Measurements from ENCODE around the gene CTNNBL1. TPM values are rescaled to one million over a fixed set of nuclear protein-coding genes. Genes with fewer than 3 reads are reported as not detected.

The CTNNBL1 gene
- total and polyA plus RNA-seq, 12 donors: 42.2 to 104 (median 52.0) TPM

DNA sequence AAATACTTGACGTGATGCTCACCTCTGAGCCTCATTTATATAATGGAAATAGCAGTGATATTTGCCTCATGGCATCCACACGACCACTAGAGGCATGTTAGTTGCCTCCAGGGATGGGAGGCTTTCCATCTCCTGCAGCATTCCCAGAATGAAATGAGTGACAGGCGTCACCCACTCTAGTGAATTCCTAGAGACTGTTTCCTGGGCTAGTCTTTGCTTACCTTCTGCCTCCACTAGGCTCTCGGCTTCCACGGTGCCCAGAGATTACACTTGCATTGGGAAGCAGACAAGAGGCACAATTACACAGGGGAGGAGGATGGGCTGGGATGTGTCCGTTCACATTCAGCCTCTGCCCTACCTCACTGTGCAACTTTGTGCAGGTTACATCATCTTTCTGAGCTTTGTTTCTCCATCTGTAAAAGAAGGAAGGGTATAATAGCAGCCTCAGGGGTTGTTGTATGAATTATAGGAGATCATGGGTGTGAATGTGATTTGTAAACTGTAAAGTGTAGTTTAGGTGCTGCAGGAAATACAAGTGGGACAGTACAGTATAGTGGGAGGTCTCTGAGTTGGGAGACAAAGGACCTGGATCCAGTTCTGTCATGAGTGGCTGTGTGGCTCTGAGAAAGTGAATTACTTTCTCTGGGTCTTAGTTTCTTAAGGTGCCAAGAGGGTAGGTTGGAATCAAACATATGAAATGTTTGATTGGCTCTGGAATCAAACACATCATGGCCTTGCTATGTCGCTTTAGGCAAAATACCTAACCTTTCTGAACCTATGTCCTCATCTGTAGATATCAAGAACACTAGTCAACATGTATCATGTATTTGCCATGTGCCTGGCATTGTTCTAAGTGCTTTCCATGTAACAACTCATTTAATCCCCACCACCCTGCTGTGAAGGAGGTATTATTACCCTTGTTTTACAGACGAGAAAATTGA, 205.5 kb downstream of the CTNNBL1 start:
- no peaks in the 10 kb centered on the region for H3K9me3 ChIP-seq
- H3K36me3 ChIP-seq: no peaks in the 10 kb centered on the region
- intact Hi-C loops (cut with DNase I): loop anchor here in 7 of 10 donors (5.0 to 10.0 kb wide), 9 partner anchors 65 to 335 kb away; no protein-coding TSS in a partner anchor
- WGBS, 2 donors: 61 to 63% methylated on average over 8 of the region's 8 CpGs
- TF ChIP-seq, protein P1, sequence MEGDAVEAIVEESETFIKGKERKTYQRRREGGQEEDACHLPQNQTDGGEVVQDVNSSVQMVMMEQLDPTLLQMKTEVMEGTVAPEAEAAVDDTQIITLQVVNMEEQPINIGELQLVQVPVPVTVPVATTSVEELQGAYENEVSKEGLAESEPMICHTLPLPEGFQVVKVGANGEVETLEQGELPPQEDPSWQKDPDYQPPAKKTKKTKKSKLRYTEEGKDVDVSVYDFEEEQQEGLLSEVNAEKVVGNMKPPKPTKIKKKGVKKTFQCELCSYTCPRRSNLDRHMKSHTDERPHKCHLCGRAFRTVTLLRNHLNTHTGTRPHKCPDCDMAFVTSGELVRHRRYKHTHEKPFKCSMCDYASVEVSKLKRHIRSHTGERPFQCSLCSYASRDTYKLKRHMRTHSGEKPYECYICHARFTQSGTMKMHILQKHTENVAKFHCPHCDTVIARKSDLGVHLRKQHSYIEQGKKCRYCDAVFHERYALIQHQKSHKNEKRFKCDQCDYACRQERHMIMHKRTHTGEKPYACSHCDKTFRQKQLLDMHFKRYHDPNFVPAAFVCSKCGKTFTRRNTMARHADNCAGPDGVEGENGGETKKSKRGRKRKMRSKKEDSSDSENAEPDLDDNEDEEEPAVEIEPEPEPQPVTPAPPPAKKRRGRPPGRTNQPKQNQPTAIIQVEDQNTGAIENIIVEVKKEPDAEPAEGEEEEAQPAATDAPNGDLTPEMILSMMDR (IDR thresholded peaks at IDR 0.05): no peak
- ATAC-seq (no peak), DNase-seq (no peak)
- H3K4me3 ChIP-seq: no peak overlapping the region
- H3K4me1 ChIP-seq: peaks cover 3 to 29% (median 12%) of the 10 kb centered on the region in 9 donors
- H3K27me3 ChIP-seq: peaks cover 9 to 52% (median 41%) of the 10 kb centered on the region in 7 donors
- H3K27ac ChIP-seq: no peak overlapping the region

DNA sequence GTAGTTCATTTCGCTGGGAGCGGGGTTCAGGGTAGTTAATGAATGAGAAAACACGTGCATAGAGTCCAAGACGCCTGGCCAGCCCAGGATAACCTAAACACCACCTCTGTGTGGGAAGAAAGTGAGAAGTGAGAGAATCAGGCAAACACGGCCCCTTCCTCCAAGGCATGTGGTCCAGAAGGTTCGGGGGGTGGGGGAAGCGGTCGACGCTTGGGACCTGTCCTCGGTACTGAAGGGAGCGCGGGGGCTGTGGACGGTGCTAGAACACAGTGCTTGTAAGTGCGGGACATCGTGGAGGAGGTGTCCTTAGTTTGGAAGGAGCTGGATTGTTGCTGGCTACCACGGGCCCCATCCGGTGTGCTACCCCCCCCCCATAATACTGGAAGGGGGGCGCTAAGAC, 207.4 kb downstream of the CTNNBL1 start:
- WGBS, 2 donors: 19 to 20% methylated on average over 18 of the region's 18 CpGs
- no peak for ATAC-seq
- Histone ChIP-seq H3K4me3 (no peak overlapping the region), H3K36me3 (no peaks in the 10 kb centered on the region), H3K4me1 (peaks cover 3 to 29% (median 12%) of the 10 kb centered on the region in 9 donors), H3K27me3 (peaks cover 9 to 66% (median 58%) of the 10 kb centered on the region in 7 donors), H3K27ac (no peak overlapping the region), H3K9me3 (no peaks in the 10 kb centered on the region)
- intact Hi-C loops (cut with DNase I): loop anchor here in 6 of 10 donors (5.0 to 10.0 kb wide), 5 partner anchors 86 to 324 kb away; no protein-coding TSS in a partner anchor
- no peak for DNase-seq
- TF ChIP-seq, protein P1 (IDR thresholded peaks at IDR 0.05): no peak

DNA sequence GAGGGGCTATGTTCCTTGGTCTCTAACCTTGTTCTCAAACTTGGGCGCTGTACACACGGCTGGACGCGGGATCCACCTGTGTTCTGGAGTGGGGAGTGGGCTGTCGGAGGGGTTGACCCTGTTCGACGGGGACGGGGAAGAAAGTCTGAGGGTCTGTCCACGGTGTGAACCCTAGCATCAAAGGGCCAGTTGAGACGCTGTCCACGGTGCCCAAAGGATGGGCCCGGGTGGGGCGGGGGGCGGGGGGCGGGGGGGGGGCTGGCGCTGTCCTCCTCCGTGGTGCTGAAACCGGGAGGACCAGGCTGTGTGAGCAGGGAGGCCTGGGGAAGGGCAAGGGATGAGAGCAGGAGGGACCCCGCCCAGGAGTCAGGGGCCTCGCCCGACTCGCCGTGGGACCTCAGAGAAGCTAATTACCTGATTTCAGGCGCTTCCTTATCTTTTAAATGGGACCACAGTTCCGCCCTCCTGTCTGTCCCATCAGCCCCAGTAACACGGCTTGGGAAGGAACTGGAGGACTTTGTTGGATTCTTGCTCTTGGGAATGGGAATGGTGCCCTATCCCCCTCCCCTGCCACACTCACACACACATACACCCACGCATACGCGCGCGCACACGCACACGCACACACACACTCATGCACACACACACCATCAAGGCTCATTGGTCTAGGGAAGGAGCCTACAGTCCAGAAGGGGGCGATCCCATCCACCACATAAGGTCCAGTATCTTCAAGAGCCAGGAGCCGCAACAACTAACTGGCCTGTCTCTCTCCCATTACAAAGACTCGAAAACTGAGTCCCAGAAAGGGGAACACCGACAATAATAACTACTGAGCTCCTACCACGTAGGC, 208.0 kb downstream of the CTNNBL1 start:
- Histone ChIP-seq H3K9me3 (no peaks in the 10 kb centered on the region), H3K4me1 (peaks cover 1 to 24% (median 12%) of the 10 kb centered on the region in 9 donors), H3K27ac (no peak overlapping the region), H3K27me3 (peaks cover 9 to 71% (median 64%) of the 10 kb centered on the region in 7 donors), H3K36me3 (no peaks in the 10 kb centered on the region), H3K4me3 (peak overlapping the region in 7 of 10 donors; percentile 36 to 47 (median 41))
- intact Hi-C loops (cut with DNase I): loop anchor here in 7 of 10 donors (2.0 to 10.0 kb wide), 6 partner anchors 85 to 323 kb away; no protein-coding TSS in a partner anchor
- WGBS, 2 donors: 11 to 12% methylated on average over 35 to 38 of the region's 38 CpGs
- DNase-seq: no peak
- peak; percentile 47 to 84 (median 71) for ATAC-seq
- TF ChIP-seq, protein P1 (IDR thresholded peaks at IDR 0.05): peak in 7 of 9 donors; percentile 21 to 52 (median 35)

Measured in heart right ventricle (tissue), 16 donors.